Right forelimb (tissue), 1 donor: ENCODE measurements around the gene UBE2Q2.
"Not testable (repeated sequence)": the region's sequence is repeated elsewhere in the genome, so short reads cannot be mapped to it uniquely, and the experiment has no call there.

Experiments
- DNase-seq: peaks from one replicate; pipeline ENCODE4 v3.0.0-alpha.2; 2018

The UBE2Q2 gene

GRCh38 chr15:75867449-75867848 lies 24.2 kb downstream of the UBE2Q2 start:
- DNase-seq = no peak

GRCh38 chr15:75868019-75868418 lies 24.8 kb downstream of the UBE2Q2 start:
- no peak for DNase-seq

- DNase-seq = no peak
These were observed 26.2 kb downstream of the UBE2Q2 start for GRCh38 chr15:75869446-75869845.

- not testable (repeated sequence) for DNase-seq
These were observed 28.3 kb downstream of the UBE2Q2 start for GRCh38 chr15:75871589-75871988.

GRCh38 chr15:75872403-75872990 lies 29.2 kb downstream of the UBE2Q2 start:
- no peak for DNase-seq

GRCh38 chr15:75884041-75884440 lies 40.8 kb downstream of the UBE2Q2 start:
- DNase-seq = no peak

GRCh38 chr15:75887178-75887577 lies 43.9 kb downstream of the UBE2Q2 start:
- DNase-seq = no peak

- no peak for DNase-seq
These were observed 48.6 kb downstream of the UBE2Q2 start for GRCh38 chr15:75891895-75892294.

GRCh38 chr15:75895731-75896130 lies 52.5 kb downstream of the UBE2Q2 start:
- no peak for DNase-seq

- no peak for DNase-seq
These were observed 57.3 kb downstream of the UBE2Q2 start for GRCh38 chr15:75900577-75900976.

- DNase-seq = no peak
These were observed 58.9 kb downstream of the UBE2Q2 start for GRCh38 chr15:75902129-75902557.

- peak; percentile 95 for DNase-seq
These were observed 60.3 kb downstream of the UBE2Q2 start, which contains the start of gene FBXO22 for GRCh38 chr15:75903331-75904239. Gene FBXO22 (plus strand): TSS chr15:75903878. CDS start chr15:75903964, 86 bp downstream.

GRCh38 chr15:75905231-75905630 lies 62.0 kb downstream of the UBE2Q2 start:
- DNase-seq = no peak

GRCh38 chr15:75910355-75910754 lies 67.1 kb downstream of the UBE2Q2 start:
- not testable (repeated sequence) for DNase-seq

GRCh38 chr15:75916978-75917377 lies 73.7 kb downstream of the UBE2Q2 start:
- no peak for DNase-seq

GRCh38 chr15:75918135-75918534 lies 74.9 kb downstream of the UBE2Q2 start:
- no peak for DNase-seq

- DNase-seq = no peak
These were observed 76.8 kb downstream of the UBE2Q2 start for GRCh38 chr15:75920079-75920478.

GRCh38 chr15:75921732-75922703 lies 78.8 kb downstream of the UBE2Q2 start:
- DNase-seq = no peak

GRCh38 chr15:75923756-75924155 lies 80.5 kb downstream of the UBE2Q2 start:
- no peak for DNase-seq

GRCh38 chr15:75924576-75924975 lies 81.3 kb downstream of the UBE2Q2 start:
- no peak for DNase-seq

GRCh38 chr15:75925440-75925839 lies 82.2 kb downstream of the UBE2Q2 start:
- DNase-seq = no peak

- no peak for DNase-seq
These were observed 83.7 kb downstream of the UBE2Q2 start for GRCh38 chr15:75926931-75927330.

GRCh38 chr15:75927601-75928000 lies 84.4 kb downstream of the UBE2Q2 start:
- no peak for DNase-seq
